Activated gamma-delta T cell treated with anti-CD3 and anti-CD28 coated beads, Interleukin-2, amount 50 U/mL, for 16 hours (primary cell): ENCODE results near the gene DOCK11.
A peak's percentile ranks its signal among the peaks of the same experiment; 100 is the strongest.

Experiments
- DNase-seq: peaks from one replicate; pipeline ENCODE4 v3.0.0-alpha.2; 2020; ENCODE audit warnings: low read depth

The DOCK11 gene

GRCh38 chrX:118502161-118502789 lies 6.7 kb downstream of the DOCK11 start:
- no peak for DNase-seq

GRCh38 chrX:118503260-118504041 lies 7.8 kb downstream of the DOCK11 start:
- DNase-seq: no peak

- no peak for DNase-seq
These were observed 9.0 kb downstream of the DOCK11 start for GRCh38 chrX:118504581-118504980.

- no peak for DNase-seq
These were observed 11.3 kb downstream of the DOCK11 start for GRCh38 chrX:118506805-118507480.

- no peak for DNase-seq
These were observed 12.2 kb downstream of the DOCK11 start for GRCh38 chrX:118507766-118508165.

GRCh38 chrX:118508221-118508620 lies 12.6 kb downstream of the DOCK11 start:
- no peak for DNase-seq

- no peak for DNase-seq
These were observed 13.0 kb downstream of the DOCK11 start for GRCh38 chrX:118508635-118509034.

GRCh38 chrX:118510111-118510510 lies 14.5 kb downstream of the DOCK11 start:
- no peak for DNase-seq

- DNase-seq: no peak
These were observed 17.7 kb downstream of the DOCK11 start for GRCh38 chrX:118513120-118513898.

- no peak for DNase-seq
These were observed 24.0 kb downstream of the DOCK11 start for GRCh38 chrX:118519411-118520215.

GRCh38 chrX:118520216-118521206 lies 24.9 kb downstream of the DOCK11 start:
- no peak for DNase-seq

- no peak for DNase-seq
These were observed 25.8 kb downstream of the DOCK11 start for GRCh38 chrX:118521435-118521834.

GRCh38 chrX:118522230-118522926 lies 26.8 kb downstream of the DOCK11 start:
- DNase-seq: no peak

- peak; percentile 11 for DNase-seq
These were observed 28.3 kb downstream of the DOCK11 start for GRCh38 chrX:118523920-118524319.

GRCh38 chrX:118524344-118524743 lies 28.7 kb downstream of the DOCK11 start:
- no peak for DNase-seq

- no peak for DNase-seq
These were observed 29.6 kb downstream of the DOCK11 start for GRCh38 chrX:118525174-118525730.

GRCh38 chrX:118526149-118526548 lies 30.5 kb downstream of the DOCK11 start:
- no peak for DNase-seq

- peak; percentile 33 for DNase-seq
These were observed 32.6 kb downstream of the DOCK11 start for GRCh38 chrX:118528071-118528737.
